OCI-LY7 (cell line): ENCODE results near the gene ERCC1. TPM values are rescaled to one million over a fixed set of nuclear protein-coding genes. Genes with fewer than 3 reads are reported as not detected.
A peak's percentile ranks its signal among the peaks of the same experiment; 100 is the strongest.

Source experiments
- BruUV-seq: library from RNA; stranded (reverse); fragments of 400-500 nt; replicated peaks from 2 replicates; lab custom pipeline; 2021; lab: Mats Ljungman, UMichigan
- CTCF ChIA-PET: fragments of 300-600 bp; sonication (Branson Sonifier 250); formaldehyde crosslinking; loops from one replicate; lab custom pipeline; 2022; ENCODE audit warnings: antibody characterized with exemption; ENCODE audit not compliant: unreplicated experiment; lab: Charles Lee
- POLR2A ChIA-PET: fragments of 300-600 bp; sonication (Branson Sonifier 250); formaldehyde crosslinking; loops from one replicate; lab custom pipeline; 2022; ENCODE audit warnings: antibody characterized with exemption; lab: Charles Lee
- DNase-seq: peaks from one replicate; pipeline ENCODE4 v3.0.0-alpha.2; 2015; ENCODE audit warnings: low spot score
- H2AFZ ChIP-seq: fragments of 200-600 bp; sonication (generic), shearing (Covaris generic); 2 replicates; pipeline ENCODE4 v1.6.1; 2014; ENCODE audit warnings: mild to moderate bottlenecking, antibody characterized with exemption, low read length, moderate library complexity
- H3K27ac ChIP-seq: fragments of 200-600 bp; sonication (generic); 2 replicates; pipeline ENCODE4 v1.5.1; 2014; ENCODE audit warnings: mixed run types, low read depth, mild to moderate bottlenecking, moderate library complexity, low read length, inconsistent platforms; ENCODE audit not compliant: poor library complexity, severe bottlenecking
- H3K36me3 ChIP-seq: fragments of 200-600 bp; sonication (generic); 2 replicates; pipeline ENCODE4 v1.6.1; 2014; ENCODE audit warnings: mild to moderate bottlenecking, antibody characterized with exemption, low read length, moderate library complexity, mixed read lengths; ENCODE audit not compliant: insufficient read depth
- H3K4me1 ChIP-seq: fragments of 200-600 bp; sonication (generic); 2 replicates; pipeline ENCODE4 v1.5.1; 2014; ENCODE audit warnings: mild to moderate bottlenecking, low read length; ENCODE audit not compliant: insufficient read depth, poor library complexity, severe bottlenecking
- H3K4me2 ChIP-seq: fragments of 200-600 bp; sonication (generic); 2 replicates; pipeline ENCODE4 v1.6.1; 2014; ENCODE audit warnings: mild to moderate bottlenecking, low read length
- H3K4me3 ChIP-seq: fragments of 200-600 bp; sonication (generic); 2 replicates; pipeline ENCODE4 v1.5.1; 2014; ENCODE audit warnings: mild to moderate bottlenecking, low read depth, low read length; ENCODE audit not compliant: poor library complexity, severe bottlenecking
- H3K79me2 ChIP-seq: fragments of 200-600 bp; sonication (generic); 2 replicates; pipeline ENCODE4 v1.6.1; 2016; ENCODE audit warnings: low read depth, mild to moderate bottlenecking, low read length, moderate library complexity, mixed read lengths; ENCODE audit not compliant: insufficient read depth
- H3K9me2 ChIP-seq: fragments of 200-600 bp; sonication (generic); 2 replicates; pipeline ENCODE4 v1.6.1; 2016; ENCODE audit warnings: mild to moderate bottlenecking, low read length, mixed read lengths; ENCODE audit not compliant: insufficient read depth
- H3K9me3 ChIP-seq: fragments of 200-600 bp; sonication (generic); 2 replicates; pipeline ENCODE4 v1.6.1; 2014; ENCODE audit warnings: mild to moderate bottlenecking, mixed run types, low read length, mixed read lengths
- H4K20me1 ChIP-seq: fragments of 200-600 bp; sonication (generic); 2 replicates; pipeline ENCODE4 v1.6.1; 2014; ENCODE audit warnings: mild to moderate bottlenecking, antibody characterized with exemption, low read length, moderate library complexity, mixed read lengths; ENCODE audit not compliant: insufficient read depth
- CTCF ChIP-seq: fragments of 200-600 bp; sonication (generic); conservative IDR thresholded peaks from 2 replicates; pipeline ENCODE4 v1.5.1; 2014; ENCODE audit warnings: mild to moderate bottlenecking, antibody characterized with exemption, low read length, moderate library complexity, mixed read lengths
- EZH2phosphoT487 ChIP-seq: fragments of 200-600 bp; sonication (generic); IDR thresholded peaks from 2 replicates; pipeline ENCODE4 v1.6.1; 2018; ENCODE audit warnings: low read depth, borderline replicate concordance, mild to moderate bottlenecking, mixed run types, antibody characterized with exemption, low read length, moderate library complexity, mixed read lengths
- intact Hi-C: fragments of 100-400 bp; cut with micrococcal nuclease; formaldehyde crosslinking; loops from one replicate; pipeline ENCODE4 v1.10.0; 2022; ENCODE audit not compliant: unreplicated experiment
- total RNA-seq, 2 experiments: library from RNA; depleted of rRNA in 1 of 2; stranded (reverse); fragments of >200 nt in 1 of 2; shearing (Covaris generic) in 1 of 2; gene quantifications; 2 replicates each; pipeline ENCODE4 v1.2.3, GENCODE V29; 2014 to 2022

ERCC1 gene
- total RNA-seq, 2 experiments from 2014 or later: 46.2 to 125 TPM

- intact Hi-C loops: loop anchor here (10.0 kb wide), 1 partner anchor 222 kb away; no protein-coding TSS in a partner anchor
- POLR2A ChIA-PET: no interaction called here
- TSS peak; percentile 70 for BruUV-seq
- Histone ChIP-seq H3K79me2 (peaks cover 11% of the 10 kb centered on the region; the same call in 1 of the 2 replicates), H3K9me2 (no peaks in the 10 kb centered on the region), H3K27ac (peak overlapping the region; percentile 79), H3K4me1 (peaks cover 75% of the 10 kb centered on the region), H2AFZ (peak overlapping the region; percentile 87; the same call in 1 of the 2 replicates), H3K9me3 (no peaks in the 10 kb centered on the region), H3K4me2 (peak overlapping the region; percentile 97), H3K36me3 (peaks cover 16% of the 10 kb centered on the region; the same call in 1 of the 2 replicates), H3K4me3 (peak overlapping the region; percentile 82), H4K20me1 (no peaks in the 10 kb centered on the region)
- DNase-seq: no peak
- TF ChIP-seq EZH2phosphoT487 (no peak), CTCF (no peak)
- CTCF ChIA-PET: no interaction called here
Measured at GRCh38 chr19:45423033-45423588, 606 bp downstream of the ERCC1 start.

DNA sequence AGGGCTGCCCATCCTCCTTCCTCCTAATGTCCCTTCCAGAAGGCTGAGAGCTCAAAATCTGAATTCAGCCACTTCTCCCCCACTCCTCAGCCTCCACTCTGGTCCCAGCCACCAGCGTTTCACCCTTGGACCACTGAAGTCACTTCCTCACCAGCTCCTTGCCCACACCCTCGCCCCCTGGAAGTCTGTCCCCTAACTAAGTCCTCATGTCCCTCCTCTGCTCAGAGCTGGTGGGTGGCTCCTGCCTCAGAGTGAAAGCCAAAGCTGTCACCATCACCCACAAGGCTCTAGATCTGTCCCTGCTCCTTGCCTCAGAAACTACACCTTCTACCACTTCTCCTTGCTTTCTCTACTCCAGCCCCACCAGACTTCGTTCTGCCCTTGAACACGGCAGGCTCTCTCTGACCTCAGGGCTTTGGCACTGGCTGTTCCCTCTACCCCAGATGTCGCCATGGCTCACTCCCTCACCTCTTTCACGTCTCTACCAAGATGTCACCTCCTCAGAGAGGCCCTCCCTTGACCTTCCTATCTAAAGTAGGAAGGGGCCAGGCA is 1.7 kb downstream of the ERCC1 start:
- Histone ChIP-seq H3K27ac (peak overlapping the region; percentile 1), H3K4me3 (no peak overlapping the region), H3K9me2 (no peaks in the 10 kb centered on the region), H3K36me3 (peaks cover 26% of the 10 kb centered on the region), H2AFZ (no peak overlapping the region), H3K4me1 (peaks cover 72% of the 10 kb centered on the region), H4K20me1 (no peaks in the 10 kb centered on the region), H3K9me3 (no peaks in the 10 kb centered on the region), H3K79me2 (peaks cover 11% of the 10 kb centered on the region; the same call in 1 of the 2 replicates), H3K4me2 (peak overlapping the region; percentile 22)
- TF ChIP-seq EZH2phosphoT487: no peak
- TF ChIP-seq CTCF: no peak
- DNase-seq: no peak
- CTCF ChIA-PET: no interaction called here
- no TSS peak for BruUV-seq
- intact Hi-C loops: loop anchor here (10.0 kb wide), 1 partner anchor 223 kb away; no protein-coding TSS in a partner anchor
- POLR2A ChIA-PET: no interaction called here

DNA sequence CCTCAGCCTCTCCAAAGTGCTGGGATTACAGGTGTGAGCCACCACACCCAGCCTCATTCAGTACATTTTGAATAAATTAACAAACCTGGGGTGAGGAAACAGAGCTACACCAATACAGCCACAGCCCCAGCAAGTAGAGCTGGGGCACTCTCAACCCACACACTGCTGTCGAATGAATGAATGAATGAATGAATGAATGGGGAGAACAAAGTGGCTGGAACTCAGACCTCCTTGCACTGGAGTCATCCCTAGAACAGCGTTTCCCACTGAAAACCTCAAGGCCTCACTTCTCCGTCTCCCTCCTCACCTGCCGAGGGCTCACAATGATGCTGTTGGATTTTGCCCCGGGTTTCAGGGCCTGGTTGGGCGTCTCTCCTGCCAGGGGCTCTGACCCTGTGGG is 2.8 kb downstream of the ERCC1 start:
- Histone ChIP-seq H3K4me1 (peaks cover 66% of the 10 kb centered on the region), H4K20me1 (no peaks in the 10 kb centered on the region), H3K9me2 (no peaks in the 10 kb centered on the region), H3K79me2 (peaks cover 11% of the 10 kb centered on the region; the same call in 1 of the 2 replicates), H3K9me3 (no peaks in the 10 kb centered on the region), H3K27ac (peak overlapping the region; percentile 79), H3K4me3 (no peak overlapping the region), H2AFZ (no peak overlapping the region), H3K36me3 (peaks cover 38% of the 10 kb centered on the region), H3K4me2 (peak overlapping the region; percentile 81)
- POLR2A ChIA-PET: no interaction called here
- intact Hi-C loops: loop anchor here (10.0 kb wide), 1 partner anchor 224 kb away; no protein-coding TSS in a partner anchor
- no peak for DNase-seq
- no peak for TF ChIP-seq EZH2phosphoT487
- no peak for TF ChIP-seq CTCF
- CTCF ChIA-PET: no interaction called here
- BruUV-seq: no TSS peak
